Gastroesophageal sphincter (tissue), 3 donors: ENCODE data around the gene SCAI.

Experiments
- CTCF ChIP-seq, 4 experiments: fragments of 200-600 bp in 2 of 4; fragments of 450-650 bp in 2 of 4; sonication (generic) in 1 of 4; IDR thresholded peaks; one replicate each; pipeline ENCODE4 v1.5.1; 2017 to 2019; ENCODE audit warnings: antibody characterized with exemption in 4 of 4, mild to moderate bottlenecking in 2 of 4, moderate library complexity in 2 of 4
- POLR2A ChIP-seq, 2 donors: fragments of 450-650 bp; IDR thresholded peaks; one replicate each; pipeline ENCODE4 v1.6.1; 2017; ENCODE audit warnings: antibody characterized with exemption in 2 of 2, mild to moderate bottlenecking in 2 of 2, moderate library complexity in 1 of 2
- POLR2AphosphoS5 ChIP-seq: sonication (generic); formaldehyde crosslinking; IDR thresholded peaks from one replicate; pipeline ENCODE4 v1.6.1; 2017; ENCODE audit warnings: antibody characterized with exemption

- no peak for TF ChIP-seq POLR2AphosphoS5
- TF ChIP-seq POLR2A (IDR thresholded peaks at IDR 0.05): no peak
- no peak for TF ChIP-seq CTCF (IDR thresholded peaks at IDR 0.05)
Measured at GRCh38 chr9:125089331-125089730, 54.0 kb downstream of the SCAI start.
